ENCODE results near the gene TUSC2. TPM values are rescaled to one million over a fixed set of nuclear protein-coding genes. Genes with fewer than 3 reads are reported as not detected.

TUSC2 gene
- total and polyA plus RNA-seq, 2 of the 13 experiments (the other 11 are each of a cell fraction or from before 2014, with no cell fraction given): 36.7 to 39.1 TPM

DNA sequence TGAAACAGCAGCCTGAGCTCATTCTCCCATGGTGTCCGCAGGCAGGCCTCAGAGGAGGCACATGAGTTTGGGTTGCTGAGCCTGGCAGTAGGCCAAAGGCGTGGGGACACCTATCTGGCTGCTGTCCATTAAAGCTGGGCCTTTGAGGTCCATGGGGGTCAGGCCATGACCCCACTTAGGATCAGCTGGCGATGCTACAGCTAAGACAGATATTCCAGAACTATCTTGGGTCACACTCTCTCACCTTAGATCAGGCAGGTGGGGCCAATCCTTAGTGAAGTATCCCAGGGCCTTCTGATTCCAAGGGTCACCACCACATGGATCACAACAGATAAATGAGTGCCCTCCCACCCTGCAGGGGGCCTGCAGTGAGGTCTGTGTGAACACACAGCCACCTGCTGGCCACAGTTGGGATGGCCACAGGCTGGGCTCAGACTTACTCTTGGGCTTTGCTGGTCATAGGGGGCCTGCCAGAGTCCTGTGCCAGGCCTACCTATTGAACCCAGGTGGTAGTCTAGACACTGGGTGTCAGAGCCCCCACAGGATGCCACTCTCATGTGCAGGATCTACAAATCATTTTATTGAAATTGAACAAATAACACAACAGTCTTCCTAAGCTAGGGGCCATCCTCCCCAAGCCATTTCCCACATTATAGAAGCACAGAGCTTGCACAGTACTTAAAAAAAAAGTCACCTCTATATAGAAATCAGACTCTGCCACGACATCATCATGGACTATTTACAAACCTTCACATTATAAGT, 3.5 kb downstream of the TUSC2 start (continued):
- peak; percentile 35; the same call in 1 of the 2 replicates for TF ChIP-seq ZKSCAN8 (CRISPR knock-in tag; IDR thresholded peaks at IDR 0.05; ENCODE audit: borderline replicate concordance)
- TF ChIP-seq, protein P1, sequence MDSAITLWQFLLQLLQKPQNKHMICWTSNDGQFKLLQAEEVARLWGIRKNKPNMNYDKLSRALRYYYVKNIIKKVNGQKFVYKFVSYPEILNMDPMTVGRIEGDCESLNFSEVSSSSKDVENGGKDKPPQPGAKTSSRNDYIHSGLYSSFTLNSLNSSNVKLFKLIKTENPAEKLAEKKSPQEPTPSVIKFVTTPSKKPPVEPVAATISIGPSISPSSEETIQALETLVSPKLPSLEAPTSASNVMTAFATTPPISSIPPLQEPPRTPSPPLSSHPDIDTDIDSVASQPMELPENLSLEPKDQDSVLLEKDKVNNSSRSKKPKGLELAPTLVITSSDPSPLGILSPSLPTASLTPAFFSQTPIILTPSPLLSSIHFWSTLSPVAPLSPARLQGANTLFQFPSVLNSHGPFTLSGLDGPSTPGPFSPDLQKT (CRISPR knock-in tag; IDR thresholded peaks at IDR 0.05; ENCODE audit: borderline replicate concordance): no peak
- TF ChIP-seq CTCF (CRISPR knock-in tag; IDR thresholded peaks at IDR 0.05): peak; percentile 99
- peak; percentile 88 for TF ChIP-seq ZBTB7A (CRISPR knock-in tag; IDR thresholded peaks at IDR 0.05)
- TF ChIP-seq ZNF501 (CRISPR knock-in tag; IDR thresholded peaks at IDR 0.05): peak; percentile 70
- peak; percentile 65; the same call in 1 of the 2 replicates for TF ChIP-seq PHF21A (CRISPR knock-in tag; IDR thresholded peaks at IDR 0.05)
- TF ChIP-seq NR2C2 (CRISPR knock-in tag; IDR thresholded peaks at IDR 0.05; ENCODE audit: borderline replicate concordance): peak; percentile 61; the same call in 1 of the 2 replicates
- peak; percentile 65; the same call in 1 of the 2 replicates for TF ChIP-seq NCOR1 (IDR thresholded peaks at IDR 0.05; ENCODE audit: borderline replicate concordance, low read length)
- TF ChIP-seq RAD51 (IDR thresholded peaks at IDR 0.05; ENCODE audit: borderline replicate concordance): no peak
- no peak for TF ChIP-seq ZNF274 (CRISPR knock-in tag; IDR thresholded peaks at IDR 0.05)
- peak; percentile 57 for TF ChIP-seq PHF5A (CRISPR knock-in tag; IDR thresholded peaks at IDR 0.05; ENCODE audit: low read depth, unreplicated experiment)
- no peak for TF ChIP-seq ZBTB26 (CRISPR knock-in tag; IDR thresholded peaks at IDR 0.05; ENCODE audit: borderline replicate concordance)
- TF ChIP-seq POGZ (CRISPR knock-in tag; IDR thresholded peaks at IDR 0.05): 0 out of 2 replicates have a peak, but pooled peaks have one; percentile 35
- peak; percentile 97 for TF ChIP-seq ZBTB7B (CRISPR knock-in tag; IDR thresholded peaks at IDR 0.05)
- TF ChIP-seq ZBTB39 (CRISPR knock-in tag; IDR thresholded peaks at IDR 0.05): 0 out of 2 replicates have a peak, but pooled peaks have one; percentile 15
- no peak for TF ChIP-seq CREB1 (IDR thresholded peaks at IDR 0.05)
- TF ChIP-seq CREB1 (CRISPR knock-in tag; IDR thresholded peaks at IDR 0.05): peak; percentile 50; the same call in 1 of the 2 replicates
- TF ChIP-seq SP140L (CRISPR knock-in tag; IDR thresholded peaks at IDR 0.05; ENCODE audit: borderline replicate concordance): no peak
- TF ChIP-seq, protein P2, sequence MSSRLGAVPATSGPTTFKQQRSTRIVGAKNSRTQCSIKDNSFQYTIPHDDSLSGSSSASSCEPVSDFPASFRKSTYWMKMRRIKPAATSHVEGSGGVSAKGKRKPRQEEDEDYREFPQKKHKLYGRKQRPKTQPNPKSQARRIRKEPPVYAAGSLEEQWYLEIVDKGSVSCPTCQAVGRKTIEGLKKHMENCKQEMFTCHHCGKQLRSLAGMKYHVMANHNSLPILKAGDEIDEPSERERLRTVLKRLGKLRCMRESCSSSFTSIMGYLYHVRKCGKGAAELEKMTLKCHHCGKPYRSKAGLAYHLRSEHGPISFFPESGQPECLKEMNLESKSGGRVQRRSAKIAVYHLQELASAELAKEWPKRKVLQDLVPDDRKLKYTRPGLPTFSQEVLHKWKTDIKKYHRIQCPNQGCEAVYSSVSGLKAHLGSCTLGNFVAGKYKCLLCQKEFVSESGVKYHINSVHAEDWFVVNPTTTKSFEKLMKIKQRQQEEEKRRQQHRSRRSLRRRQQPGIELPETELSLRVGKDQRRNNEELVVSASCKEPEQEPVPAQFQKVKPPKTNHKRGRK (CRISPR knock-in tag; IDR thresholded peaks at IDR 0.05): no peak
- no peak for TF ChIP-seq ZNF224 (CRISPR knock-in tag; IDR thresholded peaks at IDR 0.05)
- TF ChIP-seq NR2F6 (IDR thresholded peaks at IDR 0.05): peak; percentile 74
- peak; percentile 86 for TF ChIP-seq NR2F6 (CRISPR knock-in tag; IDR thresholded peaks at IDR 0.05)
- TF ChIP-seq ZNF136 (CRISPR knock-in tag; IDR thresholded peaks at IDR 0.05; ENCODE audit: low read depth): no peak

Measured in HepG2 (cell line).